Cardiac fibroblast (primary cell): Measurements from ENCODE around the gene A1BG.
A peak's percentile ranks its signal among the peaks of the same experiment; 100 is the strongest.

Experiments used
- DNase-seq, 2 donors: peaks; one replicate each; pipeline versions ENCODE4 v3.0.0 to v3.0.0-alpha.2; 2010; ENCODE audit warnings: low read depth in 2 of 2
- H3K4me3 ChIP-seq, 2 donors: replicated peaks in 1 of 2; 1 replicate in 1 of 2; 2 replicates in 1 of 2; pipeline ENCODE4 v1.5.1; 2011; ENCODE audit warnings: low read depth in 2 of 2, low read length in 2 of 2, mild to moderate bottlenecking in 2 of 2, moderate library complexity in 1 of 2
- CTCF ChIP-seq: IDR thresholded peaks from one replicate; pipeline ENCODE4 v1.5.1; 2011; ENCODE audit warnings: low read depth, mild to moderate bottlenecking, low read length, inconsistent platforms

Gene A1BG

GRCh38 chr19:58374200-58374599 is 20.9 kb upstream of the A1BG start:
- DNase-seq, result peak in 1 of 2 donors; percentile 45
- TF ChIP-seq CTCF, result no peak
- H3K4me3 ChIP-seq, result no peak overlapping the region

GRCh38 chr19:58372311-58373133 is 19.2 kb upstream of the A1BG start:
- TF ChIP-seq CTCF, result peak; percentile 13
- no peak for DNase-seq
- H3K4me3 ChIP-seq, result no peak overlapping the region

- DNase-seq, result no peak
- no peak overlapping the region for H3K4me3 ChIP-seq
- TF ChIP-seq CTCF, result no peak
These were observed 15.5 kb upstream of the A1BG start for GRCh38 chr19:58368561-58369360.

GRCh38 chr19:58367698-58368454 is 14.6 kb upstream of the A1BG start:
- no peak overlapping the region for H3K4me3 ChIP-seq
- no peak for DNase-seq
- TF ChIP-seq CTCF, result no peak

- no peak for DNase-seq
- H3K4me3 ChIP-seq, result no peak overlapping the region
- TF ChIP-seq CTCF, result no peak
These were observed 13.5 kb upstream of the A1BG start for GRCh38 chr19:58366585-58367430.

GRCh38 chr19:58364146-58364545 is 10.9 kb upstream of the A1BG start:
- no peak for TF ChIP-seq CTCF
- H3K4me3 ChIP-seq, result no peak overlapping the region
- DNase-seq, result no peak
